COLO668 (cell line): Measurements from ENCODE around the gene GDNF.
"Not testable (repeated sequence)": the region's sequence is repeated elsewhere in the genome, so short reads cannot be mapped to it uniquely, and the experiment has no call there.

Source experiments
- DNase-seq: peaks from one replicate; lab custom pipeline; 2025; ENCODE audit not compliant: unreplicated experiment; lab: John Stamatoyannopoulos, UW

GDNF gene, protein sequence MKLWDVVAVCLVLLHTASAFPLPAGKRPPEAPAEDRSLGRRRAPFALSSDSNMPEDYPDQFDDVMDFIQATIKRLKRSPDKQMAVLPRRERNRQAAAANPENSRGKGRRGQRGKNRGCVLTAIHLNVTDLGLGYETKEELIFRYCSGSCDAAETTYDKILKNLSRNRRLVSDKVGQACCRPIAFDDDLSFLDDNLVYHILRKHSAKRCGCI

DNA sequence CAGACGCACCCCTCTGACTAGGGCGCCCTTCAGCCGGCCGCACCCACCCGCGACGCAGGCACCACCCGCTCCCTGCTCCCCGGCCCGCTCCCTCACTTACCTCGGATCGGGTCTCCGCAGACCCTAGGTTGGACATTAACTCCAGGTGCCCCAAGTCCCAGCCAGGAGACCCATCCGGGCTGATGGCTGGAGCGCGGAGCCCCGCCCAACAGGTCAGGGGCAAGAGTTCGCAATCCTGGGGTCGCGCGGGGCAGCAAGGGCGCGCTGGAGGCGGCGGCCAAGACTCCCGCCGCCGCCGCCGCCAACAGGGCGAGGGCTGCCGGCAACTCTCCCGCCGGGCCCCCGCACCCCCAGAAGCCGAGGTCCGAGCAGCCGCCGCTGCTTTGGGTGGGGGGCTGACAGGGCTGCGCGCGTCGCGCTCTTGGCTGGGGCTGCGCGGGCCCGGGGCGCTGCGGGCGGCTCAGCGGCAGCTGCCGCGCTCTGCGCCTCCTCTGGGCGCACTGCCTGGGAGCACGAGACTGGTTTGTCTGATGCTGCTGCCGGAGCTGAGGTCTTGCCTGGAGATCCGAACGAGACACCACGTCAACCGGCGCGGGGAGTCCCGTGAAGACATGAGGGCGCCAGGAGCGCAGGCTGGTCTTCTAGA lies at the start of gene GDNF:
GDNF (minus strand) TSS at position 635 of the 646 bp plus-strand sequence. CDS start 5,245 bp downstream, outside the sequence.
- peak; percentile 70 for DNase-seq

DNA sequence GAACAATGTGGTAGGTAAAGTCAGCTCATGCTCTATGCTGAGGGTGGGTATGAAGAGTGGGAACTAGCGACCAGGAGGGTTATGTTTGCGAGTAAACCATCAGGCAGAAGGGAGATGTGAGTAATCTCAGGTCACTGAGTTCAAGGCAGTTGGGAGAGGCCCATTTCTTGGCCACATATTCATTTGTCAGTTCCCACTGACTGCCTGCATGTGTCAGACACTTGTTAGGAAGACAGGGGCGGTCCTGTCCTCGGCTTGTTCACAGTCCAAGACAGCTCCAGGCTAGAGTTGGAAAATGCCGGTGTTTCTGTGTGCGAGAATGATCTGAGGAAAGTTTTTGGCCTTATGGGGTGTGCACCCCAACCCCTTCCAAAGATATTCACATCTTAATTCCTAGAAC lies 48.6 kb upstream of the GDNF start:
- DNase-seq, result no peak

DNA sequence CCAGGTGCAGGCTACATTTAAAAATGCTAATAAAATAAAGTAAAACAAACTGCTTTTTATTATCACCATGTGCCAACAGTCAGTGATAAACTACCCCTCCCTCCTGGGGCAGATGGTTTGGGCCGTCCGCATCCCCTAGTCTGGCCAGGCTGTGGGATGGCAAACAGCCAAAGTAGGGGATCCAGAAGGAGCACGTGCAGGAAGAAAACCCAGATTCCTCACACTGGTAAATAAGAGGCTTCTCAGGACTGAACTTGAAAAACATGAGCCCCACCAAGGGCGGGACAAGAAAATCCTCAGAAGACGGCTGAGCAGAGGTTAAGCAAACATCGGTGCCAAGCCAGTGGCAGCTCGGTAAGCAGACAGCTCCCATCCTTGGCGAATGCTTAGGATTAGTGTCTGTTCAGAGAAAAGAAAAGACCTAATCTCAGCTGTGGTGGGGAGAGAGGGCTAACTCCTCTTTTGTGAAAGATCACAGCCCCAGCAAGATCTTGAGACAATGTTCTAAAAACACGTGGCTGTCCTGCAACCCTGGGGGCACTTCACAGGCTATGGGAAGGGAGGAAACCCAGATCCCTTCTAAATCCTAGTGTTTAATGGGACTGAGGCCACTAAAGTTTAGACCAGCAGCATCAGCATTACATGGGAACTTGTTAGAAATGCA lies 46.5 kb upstream of the GDNF start:
- no peak for DNase-seq

DNA sequence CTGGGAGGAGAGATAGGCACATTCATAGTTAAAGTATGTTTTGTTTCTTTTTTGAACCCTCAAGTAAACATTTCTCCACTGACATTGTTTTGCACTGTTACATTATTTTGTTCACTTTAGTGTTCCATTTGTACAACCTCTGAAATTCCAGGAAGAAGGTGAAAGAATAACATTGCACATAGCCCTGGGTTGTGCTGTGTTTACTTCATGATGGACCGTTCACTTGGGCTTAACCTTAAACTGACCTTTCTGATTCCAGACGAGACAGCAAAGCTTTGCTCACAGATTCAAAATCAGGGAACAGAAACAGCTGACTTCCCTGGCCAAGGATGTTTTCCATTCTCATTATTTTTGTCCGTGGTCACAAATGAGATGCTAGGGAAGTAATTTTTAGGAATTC lies 42.8 kb upstream of the GDNF start:
- no peak for DNase-seq

DNA sequence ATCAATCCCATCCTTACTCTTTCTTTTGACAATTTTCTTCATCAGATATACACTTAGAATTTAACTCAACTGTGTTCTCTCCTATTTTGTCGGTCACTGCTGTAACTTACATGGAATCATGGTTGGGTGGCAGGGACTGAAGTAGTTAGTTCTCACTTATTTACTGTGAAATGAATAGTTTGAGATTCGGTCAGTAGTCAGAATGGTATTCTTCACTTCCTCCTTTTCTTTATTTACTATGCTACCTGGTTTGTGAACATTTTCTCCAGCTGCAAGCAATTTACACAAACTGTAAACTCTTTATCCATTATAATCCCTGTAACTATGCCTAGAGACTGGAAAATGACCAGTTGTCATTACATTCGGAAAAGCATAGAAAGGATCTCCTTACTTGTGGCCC lies 41.5 kb upstream of the GDNF start:
- DNase-seq, result no peak

DNA sequence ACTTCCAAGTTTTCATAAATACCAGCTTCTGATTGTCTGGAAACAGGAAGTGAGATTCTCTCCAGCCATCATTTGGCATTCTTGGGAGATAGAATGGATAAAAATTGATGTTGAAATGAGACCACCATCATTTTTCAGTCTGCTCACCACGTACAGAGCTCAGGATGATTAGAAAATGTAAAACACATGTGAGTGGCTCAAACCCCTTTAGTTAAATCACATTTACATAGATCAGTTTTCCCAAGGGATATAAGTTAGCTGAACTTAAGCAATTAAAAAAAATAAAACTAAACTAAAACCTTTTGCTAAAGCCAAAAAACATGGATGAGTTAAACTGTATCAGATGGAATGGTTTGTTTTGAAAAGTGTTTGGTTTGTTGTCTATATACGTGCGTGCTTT lies 37.1 kb upstream of the GDNF start:
- DNase-seq, result no peak

DNA sequence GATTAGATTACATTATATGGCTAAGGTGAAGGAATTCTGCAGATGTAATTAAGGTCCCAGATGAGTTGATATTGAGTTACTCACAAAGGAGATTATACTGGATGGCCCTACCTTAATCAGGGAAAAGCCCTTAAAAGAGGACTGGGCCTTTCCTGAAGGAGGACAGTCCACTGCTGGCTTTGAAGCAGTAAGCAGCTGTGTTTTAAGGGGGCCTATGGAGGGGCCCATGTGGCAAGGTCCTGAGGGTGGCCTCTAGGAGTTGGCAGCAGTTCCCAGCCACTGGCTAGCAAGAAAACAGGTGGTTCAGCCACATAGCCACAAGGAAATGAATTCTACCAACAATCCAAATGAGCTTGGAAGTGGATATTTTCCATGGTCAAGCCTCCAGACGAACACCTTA lies 36.4 kb upstream of the GDNF start:
- DNase-seq, result no peak

DNA sequence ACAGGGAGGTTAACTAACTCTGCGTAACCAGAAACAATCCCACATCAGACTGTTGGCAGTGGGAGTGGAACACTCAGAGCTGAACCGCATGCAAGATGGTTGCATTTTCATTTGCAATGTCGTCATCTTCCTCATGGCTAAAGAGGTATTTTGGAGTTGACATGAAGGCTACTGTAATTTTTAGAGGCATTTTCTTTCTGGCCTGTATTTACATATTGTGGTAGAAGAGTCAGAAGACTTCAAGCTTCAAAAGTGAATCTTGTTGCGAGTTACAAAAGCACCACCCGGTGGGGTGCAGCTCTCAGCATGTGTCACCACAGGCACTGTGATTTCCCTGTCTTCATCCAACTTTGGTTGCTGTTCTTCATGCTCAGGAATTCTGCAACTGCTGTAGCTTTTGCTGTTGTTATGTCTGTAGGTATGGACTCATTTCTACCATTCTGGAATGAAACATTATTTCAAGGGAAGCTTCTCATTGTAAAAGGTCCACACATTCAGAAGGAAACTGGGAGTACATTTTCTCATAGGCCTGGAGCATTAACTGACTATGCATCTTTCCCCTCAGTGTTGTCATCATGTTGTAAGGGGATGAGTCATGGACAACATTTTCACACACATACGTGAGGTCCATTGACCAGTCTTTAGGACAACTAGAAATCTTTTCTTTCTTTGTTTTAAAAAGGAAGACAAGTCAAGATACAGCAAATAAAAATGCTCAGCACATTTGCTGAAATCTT lies 35.4 kb upstream of the GDNF start:
- DNase-seq, result no peak

DNA sequence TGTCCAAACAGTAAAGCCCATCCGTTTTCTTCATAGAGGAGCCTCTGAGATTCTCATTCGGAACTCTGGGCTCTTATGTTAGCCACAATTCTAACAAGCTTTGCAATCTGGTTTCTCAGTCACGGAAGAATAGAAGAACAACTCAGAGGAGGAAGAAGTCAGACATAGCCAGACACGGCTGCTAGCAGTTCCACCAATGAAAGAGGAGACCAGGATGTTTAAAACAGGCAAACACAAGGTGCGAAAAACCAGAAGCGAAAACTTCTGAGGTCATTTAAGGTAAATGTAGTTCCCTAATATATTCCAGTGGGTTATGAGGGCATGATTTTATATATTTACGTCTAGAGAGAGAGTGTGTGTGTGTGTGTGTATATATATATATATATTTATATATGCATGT lies 34.1 kb upstream of the GDNF start:
- DNase-seq, result no peak

DNA sequence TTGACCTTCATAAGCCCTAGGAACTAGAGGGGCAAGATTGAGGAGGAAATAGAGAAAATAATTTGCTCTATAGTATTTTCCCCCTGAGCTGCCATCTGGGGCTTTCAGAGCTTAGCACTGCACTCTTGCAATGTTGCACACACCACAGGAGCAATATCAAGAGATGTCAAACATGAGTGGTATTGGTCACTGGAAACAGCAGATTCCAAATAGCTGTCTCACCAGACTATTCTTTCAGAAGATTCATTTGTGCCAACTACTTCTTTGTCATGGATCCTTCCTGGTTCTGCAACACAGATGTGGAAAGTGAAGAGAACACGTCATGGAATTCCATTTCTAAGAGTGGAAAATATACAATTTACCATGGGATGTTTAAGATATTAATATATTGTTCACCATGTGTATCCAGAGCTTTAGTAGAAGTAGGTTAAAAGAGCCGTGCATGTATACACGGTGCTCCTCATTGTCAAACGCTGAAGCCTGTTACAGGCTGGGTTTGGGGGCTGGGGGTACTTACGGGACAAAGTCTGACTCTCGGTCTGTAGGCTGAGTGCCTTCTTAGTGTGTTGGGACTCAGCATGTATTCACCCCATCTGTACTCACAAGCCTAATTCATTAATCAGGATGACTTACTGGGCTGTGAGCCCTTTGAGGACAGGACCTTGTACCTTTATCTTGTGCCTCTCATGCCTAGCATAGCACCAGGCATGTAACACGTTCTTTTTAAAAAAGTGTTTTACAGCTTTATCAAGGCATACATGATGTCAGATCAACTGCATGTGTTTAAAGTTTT lies 31.4 kb upstream of the GDNF start:
- DNase-seq, result no peak

DNA sequence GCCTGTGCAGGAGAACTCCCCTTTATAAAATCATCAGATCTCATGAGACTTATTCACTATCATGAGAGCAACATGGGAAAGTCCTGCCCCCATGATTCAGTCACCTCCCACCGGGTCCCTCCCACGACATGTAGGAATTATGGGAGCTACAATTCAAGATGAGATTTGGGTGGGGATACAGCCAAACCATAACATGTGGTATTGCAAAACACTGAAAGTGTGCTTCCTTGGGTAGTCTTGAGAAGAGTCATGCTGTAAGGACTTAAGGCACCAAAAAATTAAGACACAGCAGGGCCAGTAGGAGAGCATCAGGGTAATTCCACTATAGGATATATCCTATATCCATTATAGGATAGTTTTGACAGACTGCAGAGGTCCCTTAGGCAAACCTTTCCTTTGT lies 29.4 kb upstream of the GDNF start:
- no peak for DNase-seq

DNA sequence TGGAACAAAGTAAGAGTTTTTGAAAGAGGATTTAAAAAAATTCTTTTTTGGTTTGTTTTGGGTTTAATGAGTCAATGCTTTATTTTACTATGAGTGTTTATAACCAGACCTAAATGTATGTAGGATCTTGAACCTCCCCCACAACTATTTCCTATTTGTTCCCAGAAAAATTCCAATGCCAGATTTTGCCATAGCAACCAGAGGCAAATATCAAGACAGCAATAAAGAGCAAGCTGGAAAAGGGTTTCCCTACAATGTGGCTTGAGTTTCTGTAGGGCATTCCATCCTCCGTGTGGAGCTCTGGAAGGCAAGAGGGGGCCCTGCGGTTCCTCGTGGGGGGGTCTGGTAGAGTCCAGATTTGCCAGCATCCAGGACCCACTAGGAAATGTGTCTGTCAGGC lies 27.8 kb upstream of the GDNF start:
- DNase-seq, result no peak

DNA sequence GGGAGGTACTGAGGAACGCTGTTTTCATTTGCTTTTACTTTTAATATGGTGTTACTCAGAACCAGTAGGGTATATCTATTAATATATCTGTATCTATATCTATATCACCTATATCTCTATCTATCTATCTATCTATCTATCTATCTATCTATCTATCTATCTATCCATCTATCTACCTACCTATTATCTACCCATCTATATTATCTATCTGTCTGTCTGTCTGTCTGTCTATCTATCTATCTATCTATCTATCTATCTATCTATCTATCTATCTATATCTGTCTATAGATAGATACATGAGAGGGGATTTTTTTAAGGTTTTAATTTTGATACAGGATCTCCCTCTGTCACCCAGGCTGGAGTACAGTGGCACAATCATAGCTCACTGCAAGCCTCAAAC lies 23.1 kb upstream of the GDNF start:
- DNase-seq, result not testable (repeated sequence)

DNA sequence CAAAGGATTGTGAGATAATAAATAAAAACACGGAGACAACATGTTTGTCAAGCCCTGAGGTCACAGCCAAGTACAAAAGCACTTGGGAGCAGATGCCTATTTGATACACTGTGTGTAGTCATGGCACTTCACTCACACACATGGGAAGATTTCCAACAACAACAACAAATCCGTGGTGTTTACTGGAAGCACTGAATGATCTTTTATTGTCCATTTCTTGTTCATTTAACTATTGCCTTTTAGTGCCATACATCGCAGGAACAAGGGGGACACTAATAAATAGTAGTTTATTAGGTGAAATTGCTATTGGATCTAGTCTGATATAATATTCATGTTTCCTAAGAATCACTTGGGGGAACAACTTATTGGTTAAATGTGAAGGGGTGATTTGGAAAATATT lies 20.4 kb upstream of the GDNF start:
- DNase-seq, result no peak

DNA sequence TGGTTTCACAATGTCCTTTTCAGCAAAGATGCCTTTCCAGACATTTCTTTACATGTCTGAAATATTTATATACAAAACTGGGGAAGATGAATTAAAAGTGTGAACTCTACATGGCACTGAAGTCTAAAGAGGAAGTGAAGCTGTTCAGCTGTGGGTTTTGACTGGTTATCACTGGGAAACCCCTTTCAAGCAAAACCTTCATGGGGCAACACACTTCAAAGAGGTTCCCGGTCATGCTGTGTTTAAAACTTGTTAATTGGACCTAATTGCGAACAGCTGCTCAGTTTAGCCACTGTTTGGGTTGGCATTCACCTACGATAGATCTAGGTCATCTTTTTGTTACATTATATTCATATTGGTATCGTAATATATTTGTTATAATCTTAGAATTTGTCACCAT lies 20.0 kb upstream of the GDNF start:
- no peak for DNase-seq

DNA sequence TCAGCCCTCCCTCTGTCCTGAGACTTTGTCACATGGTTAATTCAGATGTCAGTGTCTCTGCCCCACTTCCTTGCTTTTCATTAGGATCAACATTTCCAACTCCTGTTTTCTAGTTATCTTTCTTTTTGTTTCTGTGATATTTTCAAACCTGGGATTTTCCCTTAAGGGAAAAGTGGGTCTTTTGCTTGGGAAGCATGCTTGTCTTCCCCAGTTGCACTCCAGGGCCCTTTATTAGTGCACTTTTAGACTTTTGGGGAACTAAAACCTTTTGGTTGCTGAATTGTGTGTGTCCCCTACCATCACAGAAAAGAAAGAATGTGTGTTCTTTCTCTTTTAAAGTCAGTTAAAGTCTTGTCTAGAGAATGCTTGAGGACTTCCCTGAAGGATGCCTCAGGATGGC lies 18.4 kb upstream of the GDNF start:
- no peak for DNase-seq

DNA sequence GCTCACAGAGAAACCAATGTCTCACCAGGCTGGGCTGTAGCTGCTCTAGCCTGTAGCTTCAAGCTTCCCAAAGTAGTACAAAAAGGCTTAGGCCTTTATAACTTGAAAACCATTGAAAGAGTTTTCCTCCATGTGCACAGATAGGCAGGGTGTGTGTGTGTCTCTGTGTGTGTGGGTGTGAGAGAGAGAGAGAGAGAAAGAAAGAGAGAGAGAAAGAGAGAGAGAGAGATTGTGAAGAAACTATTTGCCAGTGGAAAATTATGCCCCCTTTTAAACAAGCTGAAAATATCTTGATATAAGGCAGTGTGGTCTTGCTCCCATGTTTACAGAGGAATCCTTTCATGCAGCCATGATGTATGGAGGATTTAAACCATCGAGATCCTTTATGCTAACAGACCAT lies 17.9 kb upstream of the GDNF start:
- DNase-seq, result no peak

DNA sequence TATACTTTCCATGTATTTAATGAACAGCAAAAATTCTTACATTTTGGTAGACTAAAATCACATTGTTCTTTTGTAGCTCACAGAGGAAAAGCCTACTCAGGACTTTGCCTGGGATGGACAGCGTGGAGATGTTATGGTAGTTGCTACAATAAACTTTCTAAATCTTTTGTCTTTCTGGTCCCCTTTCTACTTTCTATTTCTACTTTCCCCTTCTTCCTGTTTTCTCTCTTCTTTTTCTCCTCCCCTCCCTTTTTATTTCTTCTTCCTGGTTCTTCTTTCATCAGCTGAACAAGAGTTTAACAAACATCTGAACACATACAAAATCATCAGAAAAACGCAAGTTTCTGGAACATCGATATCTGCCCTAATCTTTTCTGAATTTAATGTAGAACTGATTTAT lies 15.6 kb upstream of the GDNF start:
- no peak for DNase-seq

DNA sequence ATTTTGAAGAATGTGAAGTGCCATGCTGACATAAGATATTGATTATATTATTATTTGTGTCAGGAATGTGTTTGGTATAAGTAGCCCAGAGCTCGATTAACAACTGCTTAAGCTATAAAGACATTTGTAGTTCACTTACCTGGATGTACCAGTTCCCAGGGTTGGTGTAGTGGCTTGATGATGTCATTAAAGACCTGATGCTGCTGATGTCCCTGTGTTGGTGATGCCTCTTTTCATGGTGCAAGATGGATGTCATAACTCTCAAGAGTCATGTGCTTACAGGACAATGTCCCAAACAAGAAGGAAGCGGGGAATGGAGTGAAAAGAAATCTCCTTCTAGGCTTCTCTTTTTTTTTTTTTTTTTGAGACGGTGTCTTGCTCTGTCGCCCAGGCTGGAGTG lies 11.5 kb upstream of the GDNF start:
- no peak for DNase-seq

DNA sequence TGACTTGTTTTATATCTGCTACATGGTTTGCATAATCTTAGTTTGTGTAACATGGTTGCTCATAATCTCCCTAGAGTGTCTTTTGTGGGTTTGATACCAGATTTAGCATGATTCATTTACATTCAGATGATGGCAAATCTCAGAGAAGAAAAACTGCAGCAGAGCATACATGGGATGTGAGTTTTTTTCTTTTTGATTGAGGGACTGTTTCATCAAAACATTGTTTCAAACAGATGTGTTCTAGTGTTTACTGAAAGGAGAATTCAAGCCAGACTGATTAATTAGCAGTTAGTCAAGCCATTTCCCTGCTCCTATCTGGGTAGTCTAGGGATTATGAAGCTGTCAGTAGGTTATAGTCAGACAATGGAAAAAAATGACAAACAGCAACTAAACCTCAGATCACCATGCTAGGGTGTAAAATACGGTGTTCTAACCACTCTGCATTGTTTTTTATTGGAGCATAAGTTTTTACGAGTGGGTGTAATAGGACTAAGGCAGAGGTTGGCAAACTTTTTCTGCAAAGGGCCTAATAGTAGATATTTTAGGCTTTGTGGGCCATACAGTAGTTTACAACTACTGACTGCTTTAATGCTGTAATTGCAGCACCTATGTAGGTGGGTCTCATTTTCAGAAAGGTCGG lies 10.5 kb upstream of the GDNF start:
- DNase-seq, result no peak

DNA sequence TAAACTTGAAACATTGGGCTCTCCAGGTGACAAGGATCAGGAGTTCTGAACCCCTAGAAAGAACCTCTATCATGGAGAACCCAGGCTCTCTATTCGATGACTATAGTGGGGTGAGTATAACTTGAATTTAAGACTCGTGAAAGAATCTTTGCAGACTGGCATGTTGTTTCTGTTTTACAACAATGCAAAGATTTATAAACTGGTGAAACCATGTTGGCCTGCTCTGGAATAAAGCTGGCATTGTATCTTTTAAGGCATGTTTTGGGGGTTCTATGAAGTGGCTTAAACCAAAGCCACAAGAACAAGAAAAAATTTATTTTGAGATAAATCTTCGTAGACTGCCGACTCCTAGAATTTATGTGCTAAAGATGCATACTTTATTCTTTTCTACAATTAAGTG lies 9.8 kb upstream of the GDNF start:
- no peak for DNase-seq
